Stimulated activated CD4-positive, alpha-beta T cell treated with anti-CD3 and anti-CD28 coated beads, Interleukin-4, amount 100 ng/mL, for 48 hours (primary cell): ENCODE measurements around the gene RNGTT.

ENCODE experiments used
- DNase-seq, 2 donors: peaks; one replicate each; pipeline ENCODE4 v3.0.0-alpha.2; 2020; ENCODE audit warnings: low read depth in 2 of 2

The RNGTT gene

DNA sequence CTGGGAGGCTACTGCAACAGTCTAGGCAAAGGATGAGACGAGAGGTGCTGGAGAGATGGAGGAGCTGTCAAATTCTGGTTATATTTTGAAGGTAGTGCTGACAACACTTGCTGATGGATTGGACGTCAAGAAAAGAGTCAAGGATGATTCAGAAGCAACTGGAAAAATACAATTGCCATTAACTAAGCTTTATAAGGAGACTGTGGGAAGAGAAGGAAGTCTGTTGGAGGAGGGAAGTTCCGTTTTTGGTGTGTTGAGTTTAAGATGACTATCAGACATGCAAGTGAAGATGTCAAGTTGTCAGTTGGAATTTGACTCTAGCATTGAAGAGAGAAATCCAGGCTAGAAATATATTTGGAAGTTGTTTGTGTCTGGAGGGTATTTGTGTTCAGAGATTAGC lies 358.1 kb downstream of the RNGTT start:
- DNase-seq = no peak

DNA sequence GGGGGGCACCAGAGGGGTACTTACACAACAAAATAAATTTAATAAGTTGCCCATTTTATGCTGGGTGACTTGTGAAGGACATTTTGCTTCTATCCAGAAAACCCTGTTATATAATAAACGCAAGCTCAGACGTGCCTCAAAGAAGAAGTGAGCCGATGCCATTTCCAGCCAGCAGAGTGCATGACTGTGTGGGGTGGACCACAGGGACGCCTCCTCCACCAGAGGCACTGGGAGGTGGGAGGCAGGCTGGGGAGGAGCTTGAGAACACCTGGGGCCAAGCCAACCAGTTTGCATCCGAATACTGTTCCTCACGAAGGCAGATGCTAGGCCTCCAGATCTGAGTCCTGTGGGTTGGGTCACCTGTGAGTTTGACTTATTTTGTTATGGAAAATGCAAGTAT lies 363.8 kb downstream of the RNGTT start:
- DNase-seq = no peak

DNA sequence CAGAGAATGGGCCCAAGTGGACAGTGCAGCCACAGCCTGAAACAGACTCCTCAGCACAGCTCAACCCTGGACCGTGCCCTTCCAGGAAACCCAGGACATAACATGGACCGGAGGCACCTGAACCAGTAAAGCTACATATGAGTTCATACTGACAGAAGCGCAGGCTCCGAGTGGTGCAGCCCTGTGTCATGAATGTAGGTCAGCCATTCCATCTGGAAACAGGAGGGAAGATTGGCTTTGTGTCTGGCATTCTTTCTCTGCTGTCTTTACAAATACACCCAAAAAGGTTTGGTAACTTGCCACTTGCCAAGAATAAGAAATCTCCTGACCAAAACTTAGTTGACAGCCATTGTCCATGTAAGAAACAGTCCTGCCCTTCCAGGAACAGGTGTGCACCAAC lies 366.6 kb downstream of the RNGTT start:
- no peak for DNase-seq

DNA sequence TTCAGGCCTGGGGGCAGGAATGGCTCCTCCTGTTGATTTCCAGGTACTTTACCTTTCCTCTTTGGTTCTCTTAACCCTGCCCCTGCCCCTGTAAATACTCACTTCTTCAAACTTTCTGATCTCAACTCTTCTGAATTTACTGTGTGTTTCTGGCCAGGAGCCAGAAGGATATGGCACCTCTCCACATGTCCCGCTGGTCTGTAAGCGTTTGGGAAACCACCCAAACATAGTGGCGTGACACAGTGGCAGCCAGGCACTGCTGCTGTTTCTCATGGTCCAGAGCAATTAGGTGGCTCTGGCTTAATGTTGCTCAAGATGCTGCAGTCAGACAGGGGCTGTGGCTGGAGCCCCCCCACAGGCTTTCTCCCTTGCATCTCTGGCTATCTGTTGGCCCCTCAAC lies 374.5 kb downstream of the RNGTT start:
- no peak for DNase-seq

DNA sequence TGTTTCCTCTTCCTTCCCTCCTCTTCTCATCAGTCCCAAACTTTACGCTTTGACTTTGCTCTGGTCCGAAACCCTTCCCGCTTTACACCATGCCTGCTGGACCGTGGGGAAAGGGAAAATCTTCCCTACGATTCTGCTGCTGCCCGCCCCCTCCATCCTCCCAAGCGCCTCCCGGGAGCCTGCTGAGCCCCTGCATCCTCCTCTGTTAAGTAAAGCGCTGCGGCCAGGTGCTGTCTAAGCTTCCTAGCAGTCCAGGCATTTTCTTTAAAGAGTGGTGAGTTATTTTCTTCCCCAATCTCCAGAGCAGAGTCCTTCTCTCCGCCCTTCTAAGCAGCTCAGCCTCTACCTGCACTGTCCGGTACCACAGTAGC lies 376.3 kb downstream of the RNGTT start:
- DNase-seq = no peak

DNA sequence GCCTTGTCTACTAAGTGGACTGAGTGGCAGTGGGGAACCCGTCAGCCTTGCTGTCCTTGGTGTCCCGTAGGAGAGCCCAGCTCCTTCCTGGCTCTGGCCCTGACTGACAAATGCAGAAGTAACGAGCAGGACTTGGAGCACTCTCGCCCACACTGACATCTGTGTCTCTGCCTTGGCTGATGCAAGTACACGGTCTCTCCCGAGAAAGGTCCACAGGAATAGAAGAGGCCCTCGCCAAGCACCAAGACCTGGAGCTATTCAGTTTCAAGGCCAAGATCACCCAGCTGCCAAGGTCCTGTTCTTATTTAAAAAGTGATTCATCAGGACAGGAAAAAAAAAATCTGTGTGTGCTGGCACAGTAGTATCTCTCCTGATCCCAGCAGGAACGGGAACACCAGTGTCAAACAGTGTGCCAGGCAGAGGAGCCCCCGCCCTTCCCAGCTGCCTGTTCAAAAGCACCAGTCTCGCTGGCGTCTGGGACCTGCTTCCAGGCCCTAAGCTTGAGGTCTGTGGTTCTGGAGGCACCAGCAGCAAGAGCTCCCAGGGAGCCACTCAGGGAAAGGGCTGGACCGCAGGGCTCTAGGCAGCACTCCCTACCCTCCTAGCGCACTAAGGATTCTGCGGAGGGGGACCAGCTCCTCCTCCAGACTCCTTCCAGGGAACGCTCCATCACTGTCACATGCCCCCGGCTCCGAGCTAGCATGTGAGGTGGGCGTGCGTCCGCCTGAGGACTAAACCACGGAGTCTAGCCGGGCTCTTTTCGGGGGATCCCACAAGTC lies 376.9 kb downstream of the RNGTT start:
- no peak for DNase-seq

DNA sequence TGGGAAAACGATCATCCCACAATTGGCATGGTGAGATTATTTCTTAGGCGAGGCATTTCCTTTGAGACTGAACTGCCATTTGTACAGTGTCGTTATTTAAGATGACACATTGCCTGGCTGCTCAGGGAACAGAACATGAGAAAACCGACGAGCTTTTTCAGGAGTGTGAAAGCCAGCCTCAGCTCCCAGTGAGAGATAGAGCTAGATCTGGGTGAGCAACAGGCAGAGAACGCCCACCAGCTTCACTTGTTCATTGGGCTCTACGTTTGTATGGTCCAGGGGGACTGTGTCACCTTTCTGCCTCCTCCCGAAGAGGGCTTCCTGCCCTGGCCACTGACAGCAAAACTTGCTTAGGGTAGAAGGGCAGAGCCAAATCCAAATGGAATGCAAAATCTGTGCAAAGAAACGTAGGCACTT lies 378.1 kb downstream of the RNGTT start:
- no peak for DNase-seq

DNA sequence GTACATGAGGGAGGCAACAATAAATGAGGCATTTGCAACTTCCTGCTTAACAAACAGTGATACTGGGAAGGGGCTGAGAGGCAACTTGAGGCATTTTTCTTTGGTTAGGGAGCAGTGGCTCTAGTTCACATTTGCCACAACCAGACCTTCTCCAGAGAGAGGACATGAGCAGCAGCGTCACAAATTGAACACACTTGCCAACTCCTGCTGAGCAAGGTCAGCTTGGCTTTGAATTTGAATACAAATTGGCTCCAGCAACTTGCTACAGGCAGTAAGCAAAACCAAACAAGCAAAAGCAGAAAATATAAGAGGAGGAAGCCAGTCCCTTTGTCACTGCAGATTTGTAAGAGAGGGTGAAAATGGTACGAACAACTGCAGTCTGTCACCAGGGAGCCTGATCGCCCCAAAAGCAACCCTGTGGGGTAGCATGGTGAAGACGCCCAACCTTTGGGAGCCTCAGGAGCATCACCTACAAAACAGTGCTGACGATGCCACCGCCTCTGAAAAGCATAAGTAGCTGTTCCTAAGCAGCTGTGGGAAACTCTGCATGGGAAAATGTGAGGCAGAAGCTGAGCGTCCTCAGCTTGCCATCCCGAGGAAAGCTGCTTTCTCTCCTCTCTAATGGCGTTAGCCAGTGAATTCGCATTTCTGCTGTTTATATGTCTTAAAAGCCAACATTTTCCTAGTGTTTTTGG lies 378.7 kb downstream of the RNGTT start:
- no peak for DNase-seq

DNA sequence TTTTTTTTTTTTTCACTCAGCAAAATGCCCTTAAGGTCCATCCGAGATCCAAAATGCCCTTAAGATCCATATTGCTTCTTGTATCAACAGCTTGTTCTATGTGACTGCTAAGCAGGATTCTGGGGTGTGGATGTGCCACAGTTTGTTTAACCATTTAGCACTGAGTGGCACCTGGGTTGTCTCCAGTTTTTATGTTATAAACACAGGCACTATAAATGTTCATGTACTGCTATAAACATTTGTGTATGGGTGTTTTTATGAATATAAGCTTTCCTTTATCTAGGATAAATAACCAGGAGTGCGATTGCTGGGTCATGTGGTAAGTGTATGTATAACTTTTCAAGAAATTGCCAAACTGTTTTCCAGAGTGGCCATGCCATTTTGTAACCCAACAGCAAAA lies 386.0 kb downstream of the RNGTT start:
- no peak for DNase-seq

DNA sequence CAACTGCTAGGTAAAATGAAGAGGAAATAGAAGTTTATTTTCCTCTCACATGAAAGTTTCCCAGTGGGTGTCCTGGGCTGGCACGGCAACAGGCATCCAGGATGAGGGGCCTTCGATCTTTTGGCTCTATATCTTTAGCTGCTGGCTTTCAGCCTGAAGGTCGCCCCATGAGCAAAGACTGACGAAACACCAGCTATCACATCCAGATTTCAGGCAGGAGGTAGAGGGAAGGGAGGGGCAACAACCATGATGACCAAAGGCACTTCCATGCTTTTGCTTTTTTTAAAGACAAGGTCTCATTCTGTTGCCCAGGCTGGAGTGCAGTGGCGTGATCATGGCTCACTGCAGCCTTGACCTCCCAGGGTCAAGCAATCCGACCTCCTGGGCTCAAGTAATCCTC lies 387.9 kb downstream of the RNGTT start:
- no peak for DNase-seq

DNA sequence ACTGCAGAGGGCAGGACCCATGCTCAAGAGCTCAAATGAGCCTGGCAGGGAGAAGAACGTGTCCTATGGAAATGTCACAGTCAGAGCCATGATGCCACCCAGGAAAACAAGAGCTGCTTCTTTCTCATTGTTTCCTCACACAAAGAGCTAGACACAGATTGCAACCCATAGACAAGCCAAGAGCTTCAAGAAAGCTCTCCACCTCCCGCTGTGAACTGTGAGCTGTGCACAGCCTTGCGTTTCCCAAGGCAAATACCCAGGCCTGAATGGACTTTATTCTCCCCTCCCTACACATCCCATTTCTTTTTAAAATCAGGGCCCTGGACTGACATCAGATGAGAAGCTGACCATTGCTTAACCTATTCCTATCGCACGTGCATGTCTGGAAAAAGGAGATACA lies 388.8 kb downstream of the RNGTT start:
- no peak for DNase-seq

DNA sequence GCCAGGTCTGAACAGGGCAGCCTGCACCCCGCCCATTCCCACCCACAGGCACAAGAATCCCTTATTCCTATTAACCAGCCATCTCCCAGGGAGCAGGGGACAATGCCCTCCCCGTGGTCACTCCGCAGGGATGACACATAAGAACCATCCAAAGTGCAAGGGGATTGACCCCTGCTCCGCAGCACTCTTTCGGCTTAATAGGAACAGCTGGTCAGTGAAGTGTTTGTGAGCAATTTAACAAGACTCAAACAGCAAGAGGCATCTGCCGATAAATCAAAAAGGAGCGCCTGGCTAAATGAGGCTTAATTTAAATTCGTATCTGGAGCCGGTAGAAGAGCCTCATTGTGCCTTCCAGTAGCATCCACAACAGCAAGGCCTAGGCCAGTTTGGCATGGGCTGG lies 389.4 kb downstream of the RNGTT start:
- no peak for DNase-seq

DNA sequence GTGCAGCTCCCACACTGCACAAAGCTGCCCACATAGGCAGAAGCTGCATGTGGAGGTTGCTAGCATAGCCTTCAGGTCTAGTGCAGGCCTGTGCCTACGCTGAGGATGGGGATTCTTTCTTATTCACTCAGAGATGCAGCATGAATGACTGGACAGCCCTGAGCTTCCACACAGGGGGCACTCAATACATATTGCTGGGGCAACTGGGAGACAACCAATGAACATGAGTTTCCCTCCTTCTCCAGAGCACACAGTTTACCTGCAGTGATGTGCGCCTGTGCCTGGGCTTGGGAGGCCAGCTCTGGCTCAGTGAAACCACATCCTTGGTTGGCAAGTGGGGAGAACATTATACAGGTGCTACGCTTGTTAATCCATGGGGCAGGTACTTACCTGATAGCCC lies 389.9 kb downstream of the RNGTT start:
- DNase-seq = no peak

DNA sequence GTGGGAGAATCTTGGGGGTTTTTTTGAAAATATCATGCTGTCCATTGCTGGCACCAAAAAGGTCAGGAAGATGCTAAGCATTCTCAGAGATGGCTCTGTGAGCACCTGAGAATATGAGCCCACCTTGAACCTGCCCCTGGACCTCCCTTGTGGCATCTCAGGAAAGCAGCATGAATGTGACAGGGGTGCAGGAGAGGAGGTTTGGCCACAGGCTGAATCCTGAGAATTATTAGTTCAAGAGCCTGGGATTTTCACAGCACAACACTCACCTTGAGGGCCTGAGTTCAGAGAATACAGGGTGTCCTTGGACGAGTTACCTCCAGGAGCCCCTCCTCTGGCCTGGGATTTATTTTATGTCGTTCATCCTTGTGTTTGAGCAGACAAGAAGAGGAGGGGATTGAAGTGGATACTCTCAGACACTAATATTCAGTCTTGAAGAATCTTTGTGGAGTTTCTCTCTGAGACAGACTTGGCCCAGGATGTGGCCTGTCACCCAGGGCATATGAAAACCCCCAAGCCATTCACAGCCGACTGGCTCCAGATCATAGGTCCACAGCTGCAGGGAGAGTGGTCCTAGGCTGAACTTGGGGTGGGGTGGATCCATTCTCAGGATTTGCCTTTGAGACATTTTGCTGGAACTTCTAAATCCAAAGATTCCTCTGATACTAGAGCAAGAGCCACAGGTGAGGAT lies 390.8 kb downstream of the RNGTT start:
- DNase-seq = no peak

DNA sequence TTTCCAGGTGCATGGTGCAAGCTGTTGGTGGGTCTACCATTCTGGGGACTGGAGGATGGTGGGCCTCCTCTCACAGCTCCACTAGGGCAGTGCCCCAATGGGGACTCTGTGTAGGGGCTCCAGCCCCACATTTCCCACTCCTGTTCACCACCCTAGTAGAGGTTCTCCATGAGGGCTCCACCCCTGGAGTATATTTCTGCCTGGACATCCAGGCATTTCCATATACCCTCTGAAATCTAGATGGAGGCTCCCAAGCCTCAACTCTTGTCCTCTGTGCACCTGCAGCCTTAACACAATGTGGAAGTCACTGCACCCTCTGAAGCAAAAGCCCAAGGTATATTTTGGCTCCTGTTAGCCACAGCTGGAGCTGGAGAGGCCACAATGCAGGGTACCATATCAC lies 393.5 kb downstream of the RNGTT start:
- no peak for DNase-seq

DNA sequence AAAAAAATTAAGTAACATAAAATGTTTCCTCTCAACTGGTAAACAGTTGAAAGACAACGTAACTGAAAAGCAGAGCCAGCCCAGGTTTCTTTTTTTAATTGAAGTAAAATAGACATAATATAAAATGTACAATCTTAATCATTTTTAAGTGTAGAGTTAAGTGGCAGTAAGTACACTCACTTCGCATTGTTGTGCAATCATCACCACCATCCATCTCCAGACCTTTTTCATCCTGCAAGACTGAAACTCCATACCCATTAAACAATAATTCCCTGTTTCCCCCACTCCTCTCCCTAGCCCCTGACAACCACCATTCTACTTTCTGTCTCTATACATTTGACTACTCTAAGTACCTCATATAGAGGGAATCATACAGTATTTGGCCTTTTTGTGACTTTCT lies 395.7 kb downstream of the RNGTT start:
- no peak for DNase-seq

DNA sequence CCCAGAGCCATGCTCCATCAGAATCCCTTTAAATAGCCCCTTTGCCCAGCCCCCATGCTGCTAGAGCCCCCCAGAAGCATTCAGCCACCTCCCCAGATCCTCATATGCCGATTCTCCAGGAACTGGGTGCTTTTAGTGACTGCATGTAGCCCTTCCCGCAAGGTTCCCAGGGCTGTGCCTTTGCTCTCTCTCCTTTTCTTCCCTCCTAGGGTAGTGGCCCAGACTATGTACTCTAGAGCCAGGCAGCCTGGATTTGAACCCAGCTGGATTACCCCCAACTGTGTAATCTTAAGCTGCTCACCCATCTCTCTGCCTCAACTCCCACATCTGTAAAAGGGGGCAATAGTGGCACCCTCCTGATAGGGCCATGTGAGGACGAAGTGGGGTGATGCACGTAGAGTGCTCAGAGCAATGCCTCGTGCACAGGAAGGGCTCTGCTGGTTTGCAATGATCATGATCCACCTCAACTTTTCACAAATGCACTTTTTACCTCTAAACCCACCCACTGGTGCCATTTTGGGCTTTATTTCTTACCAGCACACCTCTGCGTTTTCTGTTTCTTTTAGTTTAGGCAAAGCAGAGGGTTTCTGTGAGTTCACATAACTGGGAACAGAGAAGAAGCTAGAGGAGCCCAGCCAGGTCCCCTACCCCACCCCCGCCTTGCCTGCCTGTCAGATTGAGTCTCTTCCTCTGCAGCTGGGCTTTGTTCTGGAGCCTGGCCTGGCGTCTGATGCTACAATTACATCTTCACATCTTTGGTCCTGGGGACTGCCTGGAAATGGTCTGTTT lies 396.5 kb downstream of the RNGTT start:
- DNase-seq = no peak

DNA sequence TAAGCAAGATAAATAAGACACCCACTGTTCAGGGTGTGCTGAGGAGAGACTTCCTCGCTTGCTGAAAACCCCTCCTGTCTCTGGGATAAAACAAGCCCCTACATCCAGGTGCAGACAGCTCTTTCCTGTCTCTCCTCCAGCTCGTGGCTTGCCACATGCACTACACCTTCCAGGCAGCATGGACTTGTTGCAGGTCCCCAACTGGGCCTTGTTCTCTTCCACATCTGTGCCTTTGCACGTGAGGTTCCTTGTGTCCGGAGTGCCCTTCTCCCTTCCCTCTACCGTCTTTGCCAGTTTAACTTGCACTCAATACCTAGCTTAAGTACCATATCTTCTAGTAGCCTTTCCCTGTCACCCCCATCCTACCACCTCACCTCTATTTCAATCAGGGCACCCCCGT lies 397.6 kb downstream of the RNGTT start:
- no peak for DNase-seq

DNA sequence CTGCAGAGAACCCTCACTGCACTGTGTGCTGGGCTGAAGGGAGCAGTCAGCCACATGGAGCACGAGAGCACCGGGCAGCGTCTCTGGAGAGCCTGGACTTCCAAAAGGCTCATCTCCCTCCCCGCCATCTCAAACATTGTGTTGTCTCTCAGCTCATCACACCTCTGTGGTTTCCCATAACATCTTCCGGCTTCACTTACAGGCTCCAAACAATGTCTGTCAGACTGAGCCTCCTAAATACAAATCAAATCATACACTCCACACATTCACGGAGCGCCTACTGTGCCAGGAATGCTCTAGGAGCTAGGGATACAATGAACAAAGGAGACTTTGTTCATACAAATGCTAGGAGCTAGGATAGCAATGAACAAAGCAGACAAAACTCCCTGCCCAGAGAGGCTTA lies 398.0 kb downstream of the RNGTT start:
- DNase-seq = no peak

DNA sequence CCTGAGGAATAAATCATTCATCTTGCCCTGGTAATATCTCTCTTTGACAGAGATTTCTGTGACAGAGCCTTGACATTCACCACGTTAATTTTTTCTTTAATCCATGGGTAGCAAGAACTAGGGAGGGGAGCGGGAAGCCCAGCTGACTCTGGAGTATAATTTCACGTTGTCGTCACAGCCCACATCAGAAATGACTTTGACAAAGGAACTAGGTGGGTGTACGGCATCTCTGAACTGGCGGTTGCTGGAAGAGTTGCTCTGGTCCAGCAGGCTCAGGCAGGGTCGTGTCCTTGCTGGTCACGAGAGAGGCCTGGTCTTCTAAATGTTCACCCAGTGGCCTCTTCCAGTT lies 400.2 kb downstream of the RNGTT start:
- DNase-seq = no peak

DNA sequence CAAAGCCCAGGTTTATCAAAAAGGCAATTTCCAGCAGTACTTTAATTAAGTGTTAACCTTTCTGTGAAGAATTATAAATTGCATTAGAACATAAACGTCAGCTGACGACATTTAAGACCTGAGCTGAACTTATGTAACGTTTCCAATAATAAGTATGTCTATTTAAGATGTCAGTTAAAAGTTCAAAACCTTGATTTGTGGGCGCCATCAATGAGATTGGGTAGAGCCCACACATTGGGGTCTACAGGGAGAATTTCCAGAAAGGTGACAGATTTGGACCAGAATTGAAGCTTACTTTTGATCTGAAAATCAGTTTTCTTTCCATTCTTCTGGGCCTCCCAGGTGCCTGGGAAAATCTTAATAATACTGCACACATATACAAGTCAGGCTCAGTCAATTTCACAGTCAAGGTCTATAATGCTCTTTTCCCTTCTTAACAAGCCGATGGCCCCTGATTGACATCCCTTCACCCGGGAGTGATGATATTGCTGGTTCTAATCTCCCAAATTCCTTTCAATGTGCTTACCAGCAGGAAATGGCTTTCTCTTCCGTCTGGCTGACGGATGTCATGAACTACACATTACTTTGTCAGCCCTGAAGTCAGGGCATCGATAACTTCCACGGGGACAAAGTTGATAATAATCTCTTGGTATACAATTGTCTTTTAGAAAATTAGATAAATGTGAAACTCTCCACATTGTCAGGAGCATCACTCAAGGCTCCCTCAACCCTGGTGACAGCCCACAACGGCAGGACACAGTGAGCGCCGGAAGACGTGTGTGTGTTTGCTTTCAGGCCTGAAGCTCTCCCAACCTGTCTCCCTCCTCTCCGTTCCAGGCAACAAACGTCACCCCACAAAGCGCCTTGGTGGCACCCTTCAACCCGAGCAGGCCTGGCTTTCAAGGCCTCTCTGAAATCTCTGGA lies 400.8 kb downstream of the RNGTT start:
- DNase-seq = no peak
